Measurements from ENCODE around the gene CLCN1.

CLCN1 gene

DNA sequence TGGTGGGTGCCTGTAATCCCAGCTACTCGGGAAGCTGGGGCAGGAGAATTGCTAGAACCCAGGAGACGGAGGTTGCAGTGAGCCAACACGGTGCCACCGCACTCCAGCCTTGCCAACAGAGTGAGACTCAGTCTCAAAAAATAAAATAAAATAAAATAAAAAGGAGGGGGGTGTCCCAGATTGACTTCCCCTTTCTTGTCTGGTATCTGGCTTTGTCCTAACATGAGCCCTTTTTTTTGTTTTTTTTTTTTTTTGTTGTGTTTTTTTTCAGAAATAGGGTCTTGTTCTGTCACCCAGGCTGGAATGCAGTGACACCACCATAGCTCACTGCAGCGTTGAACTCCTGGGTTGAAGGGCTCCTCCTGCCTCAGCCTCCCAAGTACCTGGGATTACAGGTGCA is 23.0 kb upstream of the CLCN1 start:
- Histone ChIP-seq H4K20me1 (ENCODE audit: insufficient read depth, low read length) (no peaks in the 10 kb centered on the region), H3K9me3 (replicated peaks; ENCODE audit: insufficient read depth, low read length) (no peaks in the 10 kb centered on the region), H3K27ac (ENCODE audit: low read length) (no peak overlapping the region), H3K9me2 (replicated peaks; ENCODE audit: insufficient read depth, low read length) (no peaks in the 10 kb centered on the region), H3K4me1 (ENCODE audit: low read length) (peaks cover 12% of the 10 kb centered on the region), H3K79me2 (ENCODE audit: low read length) (peaks cover 74% of the 10 kb centered on the region), H3K4me3 (ENCODE audit: low read length) (no peak overlapping the region), H3K36me3 (replicated peaks; ENCODE audit: insufficient read depth, low read length) (peaks cover 23% of the 10 kb centered on the region), H2AFZ (ENCODE audit: low read length) (no peak overlapping the region), H3K27me3 (replicated peaks; ENCODE audit: insufficient read depth, low read length) (no peaks in the 10 kb centered on the region), H3F3A (ENCODE audit: insufficient read depth, low read length) (no peaks in the 10 kb centered on the region; the same call in 1 of the 2 replicates), H3K9ac (ENCODE audit: low read length) (no peak overlapping the region), H3K4me2 (ENCODE audit: low read depth, low read length) (no peak overlapping the region)
- no peak for DNase-seq
- TF ChIP-seq EZH2phosphoT487 (IDR thresholded peaks at IDR 0.05; ENCODE audit: low read length) (no peak), EZH2 (optimal IDR thresholded peaks at IDR 0.05; ENCODE audit: low read depth, low read length) (no peak)
- TF ChIP-seq, protein P1, sequence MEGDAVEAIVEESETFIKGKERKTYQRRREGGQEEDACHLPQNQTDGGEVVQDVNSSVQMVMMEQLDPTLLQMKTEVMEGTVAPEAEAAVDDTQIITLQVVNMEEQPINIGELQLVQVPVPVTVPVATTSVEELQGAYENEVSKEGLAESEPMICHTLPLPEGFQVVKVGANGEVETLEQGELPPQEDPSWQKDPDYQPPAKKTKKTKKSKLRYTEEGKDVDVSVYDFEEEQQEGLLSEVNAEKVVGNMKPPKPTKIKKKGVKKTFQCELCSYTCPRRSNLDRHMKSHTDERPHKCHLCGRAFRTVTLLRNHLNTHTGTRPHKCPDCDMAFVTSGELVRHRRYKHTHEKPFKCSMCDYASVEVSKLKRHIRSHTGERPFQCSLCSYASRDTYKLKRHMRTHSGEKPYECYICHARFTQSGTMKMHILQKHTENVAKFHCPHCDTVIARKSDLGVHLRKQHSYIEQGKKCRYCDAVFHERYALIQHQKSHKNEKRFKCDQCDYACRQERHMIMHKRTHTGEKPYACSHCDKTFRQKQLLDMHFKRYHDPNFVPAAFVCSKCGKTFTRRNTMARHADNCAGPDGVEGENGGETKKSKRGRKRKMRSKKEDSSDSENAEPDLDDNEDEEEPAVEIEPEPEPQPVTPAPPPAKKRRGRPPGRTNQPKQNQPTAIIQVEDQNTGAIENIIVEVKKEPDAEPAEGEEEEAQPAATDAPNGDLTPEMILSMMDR (IDR thresholded peaks at IDR 0.05; ENCODE audit: low read length), result no peak

DNA sequence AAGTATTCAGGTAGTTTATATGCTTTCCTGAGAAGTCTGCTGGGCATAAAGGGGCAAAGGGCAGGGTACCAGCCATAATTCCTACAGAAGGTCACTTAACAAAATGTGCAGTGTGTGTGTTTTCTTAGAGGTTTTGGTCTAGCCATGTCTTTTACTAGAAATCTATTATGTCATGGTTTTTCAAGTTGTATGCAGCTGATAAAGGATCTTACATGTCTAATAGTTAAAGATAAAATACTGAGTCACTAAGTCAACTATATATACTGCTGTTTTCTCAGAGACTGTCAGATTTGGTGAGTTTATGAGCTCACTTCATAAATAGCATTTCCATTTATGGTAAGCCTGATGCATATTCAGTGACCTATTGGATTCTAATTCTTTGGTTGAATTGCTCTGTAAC is 20.0 kb upstream of the CLCN1 start:
- H3K9me3 ChIP-seq (replicated peaks; ENCODE audit: insufficient read depth, low read length), result no peaks in the 10 kb centered on the region
- no peak overlapping the region for H3K9ac ChIP-seq (ENCODE audit: low read length)
- no peak overlapping the region for H2AFZ ChIP-seq (ENCODE audit: low read length)
- H3K4me1 ChIP-seq (ENCODE audit: low read length), result no peaks in the 10 kb centered on the region
- no peaks in the 10 kb centered on the region for H4K20me1 ChIP-seq (ENCODE audit: insufficient read depth, low read length)
- H3K9me2 ChIP-seq (replicated peaks; ENCODE audit: insufficient read depth, low read length), result no peaks in the 10 kb centered on the region
- H3K27me3 ChIP-seq (replicated peaks; ENCODE audit: insufficient read depth, low read length), result no peaks in the 10 kb centered on the region
- TF ChIP-seq EZH2 (optimal IDR thresholded peaks at IDR 0.05; ENCODE audit: low read depth, low read length) (no peak), EZH2phosphoT487 (IDR thresholded peaks at IDR 0.05; ENCODE audit: low read length) (no peak)
- TF ChIP-seq, protein P1 (IDR thresholded peaks at IDR 0.05; ENCODE audit: low read length), result no peak
- no peaks in the 10 kb centered on the region; the same call in 1 of the 2 replicates for H3F3A ChIP-seq (ENCODE audit: insufficient read depth, low read length)
- peaks cover 47% of the 10 kb centered on the region for H3K79me2 ChIP-seq (ENCODE audit: low read length)
- no peak overlapping the region for H3K27ac ChIP-seq (ENCODE audit: low read length)
- no peak overlapping the region for H3K4me2 ChIP-seq (ENCODE audit: low read depth, low read length)
- no peak for DNase-seq
- no peak overlapping the region for H3K4me3 ChIP-seq (ENCODE audit: low read length)
- peaks cover 38% of the 10 kb centered on the region for H3K36me3 ChIP-seq (replicated peaks; ENCODE audit: insufficient read depth, low read length)

DNA sequence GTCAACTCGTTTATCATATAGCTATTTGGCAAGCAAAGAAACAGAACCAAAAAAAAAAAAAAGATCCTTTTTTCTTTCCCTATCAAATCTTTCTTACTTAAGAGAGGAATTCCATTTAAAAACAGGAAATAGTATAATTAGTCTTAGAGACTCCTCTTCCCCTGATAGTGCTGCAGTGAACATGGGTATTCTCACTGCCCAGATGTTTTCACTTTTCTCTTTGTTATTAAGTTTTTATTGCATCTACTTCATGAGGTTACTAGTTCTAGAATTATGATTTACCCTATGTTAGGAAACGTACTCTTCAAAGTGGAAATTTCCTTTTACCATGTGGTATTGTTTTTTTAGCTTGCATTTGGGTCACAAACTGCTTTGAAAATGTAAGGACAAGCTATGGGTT is 19.2 kb upstream of the CLCN1 start:
- TF ChIP-seq EZH2phosphoT487 (IDR thresholded peaks at IDR 0.05; ENCODE audit: low read length) (no peak), EZH2 (optimal IDR thresholded peaks at IDR 0.05; ENCODE audit: low read depth, low read length) (no peak)
- TF ChIP-seq, protein P1 (IDR thresholded peaks at IDR 0.05; ENCODE audit: low read length), result no peak
- Histone ChIP-seq H3K79me2 (ENCODE audit: low read length) (peaks cover 40% of the 10 kb centered on the region), H3K36me3 (replicated peaks; ENCODE audit: insufficient read depth, low read length) (peaks cover 34% of the 10 kb centered on the region), H3K4me2 (ENCODE audit: low read depth, low read length) (no peak overlapping the region), H4K20me1 (ENCODE audit: insufficient read depth, low read length) (no peaks in the 10 kb centered on the region), H3K4me1 (ENCODE audit: low read length) (no peaks in the 10 kb centered on the region), H3K9me2 (replicated peaks; ENCODE audit: insufficient read depth, low read length) (no peaks in the 10 kb centered on the region), H3K9me3 (replicated peaks; ENCODE audit: insufficient read depth, low read length) (no peaks in the 10 kb centered on the region), H3K27me3 (replicated peaks; ENCODE audit: insufficient read depth, low read length) (no peaks in the 10 kb centered on the region), H3K27ac (ENCODE audit: low read length) (no peak overlapping the region), H3F3A (ENCODE audit: insufficient read depth, low read length) (no peaks in the 10 kb centered on the region; the same call in 1 of the 2 replicates), H2AFZ (ENCODE audit: low read length) (no peak overlapping the region), H3K4me3 (ENCODE audit: low read length) (no peak overlapping the region), H3K9ac (ENCODE audit: low read length) (no peak overlapping the region)
- no peak for DNase-seq
